HepG2 (cell line): ENCODE data around the gene GUSB. TPM values are rescaled to one million over a fixed set of nuclear protein-coding genes. Genes with fewer than 3 reads are reported as not detected.

Source experiments
- FOXC1 ChIP-seq: sonication (generic); formaldehyde crosslinking; IDR thresholded peaks from 2 replicates; pipeline ENCODE4 v1.8.0; 2022; ENCODE audit warnings: mild to moderate bottlenecking, missing genetic modification reagents, borderline replicate concordance
- FOXM1 ChIP-seq: sonication (generic); formaldehyde crosslinking; IDR thresholded peaks from 2 replicates; pipeline ENCODE4 v1.5.0; 2020; ENCODE audit warnings: missing genetic modification reagents
- IKZF1 ChIP-seq: fragments of 450-650 bp; IDR thresholded peaks from 2 replicates; pipeline ENCODE4 v1.7.1; 2016
- MYC ChIP-seq: sonication (generic); formaldehyde crosslinking; IDR thresholded peaks from 2 replicates; pipeline ENCODE4 v1.9.0; 2021; ENCODE audit warnings: missing genetic modification reagents, borderline replicate concordance
- NR2F1 ChIP-seq, 2 experiments: fragments of 450-650 bp in 1 of 2; formaldehyde crosslinking in 1 of 2; IDR thresholded peaks; 2 replicates each; pipeline versions ENCODE4 v1.5.0 to v1.6.1; 2016 to 2020; ENCODE audit warnings: mild to moderate bottlenecking in 1 of 2, missing compliant biosample characterization in 1 of 2, missing genetic modification reagents in 1 of 2, moderate library complexity in 1 of 2
- POLR2A ChIP-seq, 2 experiments: IDR thresholded peaks; 2 replicates each; pipeline ENCODE4 v1.6.1; 2011; ENCODE audit warnings: low read depth in 2 of 2, low read length in 2 of 2, mild to moderate bottlenecking in 1 of 2, moderate library complexity in 1 of 2; ENCODE audit not compliant: insufficient read depth in 1 of 2
- PRMT3 ChIP-seq: sonication (generic); formaldehyde crosslinking; IDR thresholded peaks from 2 replicates; pipeline ENCODE4 v1.8.1; 2022; ENCODE audit warnings: low read depth, mild to moderate bottlenecking, moderate library complexity, missing genetic modification reagents, borderline replicate concordance
- SIN3B ChIP-seq: fragments of 150-350 bp; IDR thresholded peaks from 2 replicates; pipeline ENCODE4 v1.6.1; 2014; ENCODE audit warnings: low read length
- SOX6 ChIP-seq, 2 experiments: fragments of 450-650 bp in 1 of 2; sonication (generic) in 1 of 2; formaldehyde crosslinking in 1 of 2; IDR thresholded peaks; 2 replicates each; pipeline versions ENCODE4 v1.4.0 to v1.6.1; 2017 to 2020; ENCODE audit warnings: antibody characterized with exemption in 1 of 2, mild to moderate bottlenecking in 1 of 2, missing genetic modification reagents in 1 of 2
- SP140L ChIP-seq: sonication (generic); formaldehyde crosslinking; IDR thresholded peaks from 2 replicates; pipeline ENCODE4 v1.4.0; 2020; ENCODE audit warnings: missing genetic modification reagents, borderline replicate concordance
- ZNF703 ChIP-seq: sonication (generic); formaldehyde crosslinking; IDR thresholded peaks from 2 replicates; pipeline ENCODE4 v1.5.1; 2020; ENCODE audit warnings: missing genetic modification reagents, mild to moderate bottlenecking, moderate library complexity, borderline replicate concordance
- ZNF737 ChIP-seq: sonication (generic); formaldehyde crosslinking; IDR thresholded peaks from 2 replicates; pipeline ENCODE4 v1.5.0; 2020; ENCODE audit warnings: missing genetic modification reagents, mild to moderate bottlenecking, borderline replicate concordance
- ZSCAN30 ChIP-seq: sonication (generic); formaldehyde crosslinking; IDR thresholded peaks from 2 replicates; pipeline ENCODE4 v1.5.0; 2020; ENCODE audit warnings: mild to moderate bottlenecking, missing genetic modification reagents
- ZSCAN31 ChIP-seq: sonication (generic); formaldehyde crosslinking; IDR thresholded peaks from 2 replicates; pipeline ENCODE4 v1.5.0; 2020; ENCODE audit warnings: low read depth, mild to moderate bottlenecking, missing genetic modification reagents
- polyA plus RNA-seq, 8 experiments: library from polyadenylated mRNA; depleted of rRNA in 3 of 8; stranded (reverse) in 7 of 8; unstranded in 1 of 8; fragments of >200 nt; fragmentation: Illumina TruSeq in 4 of 8; extraction: Trizol in 4 of 8; gene quantifications; 2 replicates each; pipeline versions ENCODE4 v1.2.1 to v1.2.3, GENCODE V29; 2011 to 2016; ENCODE audit warnings: low read depth in 4 of 8, missing spikeins in 1 of 8, mixed read lengths in 1 of 8; ENCODE audit not compliant: insufficient read depth in 1 of 8
- total RNA-seq, 5 experiments: library from RNA; depleted of rRNA; stranded (reverse); fragments of >200 nt; fragmentation: Illumina TruSeq; extraction: Trizol; gene quantifications; 2 replicates each; pipeline ENCODE4 v1.2.3, GENCODE V29; 2016; ENCODE audit warnings: low read depth in 1 of 5
- TF ChIP-seq, protein P1 (sequence below): sonication (generic); formaldehyde crosslinking; IDR thresholded peaks from 2 replicates; pipeline ENCODE4 v1.4.0; 2020; ENCODE audit warnings: missing genetic modification reagents, borderline replicate concordance
- TF ChIP-seq, protein P2 (sequence below): sonication (generic); formaldehyde crosslinking; IDR thresholded peaks from 2 replicates; pipeline ENCODE4; 2020; ENCODE audit warnings: missing genetic modification reagents, mild to moderate bottlenecking, borderline replicate concordance
- TF ChIP-seq, protein P3 (sequence below): IDR thresholded peaks from 2 replicates; pipeline ENCODE4 v1.6.1; 2012; ENCODE audit warnings: low read depth, low read length, improper control_type of control experiment
- TF ChIP-seq, protein P4 (sequence below): sonication (generic); formaldehyde crosslinking; IDR thresholded peaks from 2 replicates; pipeline ENCODE4 v1.4.0; 2020; ENCODE audit warnings: mild to moderate bottlenecking, missing genetic modification reagents

GUSB gene
- total and polyA plus RNA-seq, 2 of the 13 experiments (the other 11 are each of a cell fraction or from before 2014, with no cell fraction given), result 18.8 to 60.0 TPM

DNA sequence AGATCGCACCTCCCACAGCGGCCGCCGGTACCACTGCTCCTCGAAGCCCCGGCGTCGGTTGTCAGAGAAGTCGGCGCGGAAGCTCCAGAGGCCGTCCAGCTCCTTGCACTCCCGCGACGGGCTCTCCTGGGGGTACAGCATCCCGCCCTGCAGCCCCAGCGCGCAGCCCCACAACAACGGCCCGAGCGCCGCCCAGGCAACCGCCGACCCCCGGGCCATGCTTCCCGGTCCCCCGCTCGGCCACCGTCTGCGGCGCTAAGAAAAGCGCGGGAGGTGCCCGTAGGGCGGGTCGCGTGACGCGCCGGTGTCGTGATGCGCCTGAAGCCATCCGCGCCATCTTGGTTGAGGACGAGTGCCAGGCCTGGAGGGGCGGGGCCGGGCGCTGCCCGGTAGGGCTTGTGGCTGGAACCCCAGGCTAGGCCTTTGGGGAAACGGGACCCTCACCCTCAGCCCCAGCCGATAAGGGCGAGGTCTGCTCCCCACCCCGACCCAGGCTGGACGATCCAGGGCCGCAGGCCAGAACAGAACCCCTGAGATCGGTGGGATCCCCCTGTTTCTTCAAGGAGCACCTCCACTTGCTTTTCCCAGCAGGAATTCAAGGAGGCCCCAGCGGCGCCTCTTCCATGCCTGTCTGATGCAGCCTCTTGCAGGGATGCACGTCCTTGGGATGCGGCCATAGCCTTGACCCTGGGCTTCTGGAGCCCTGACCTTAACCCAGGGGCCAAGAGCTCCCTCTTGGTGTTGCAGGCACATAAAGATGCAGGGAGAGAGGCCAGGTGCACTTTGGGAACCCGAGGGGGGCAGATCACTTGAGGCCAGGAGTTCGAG lies at the start of gene GUSB (continued):
- TF ChIP-seq, protein P1, sequence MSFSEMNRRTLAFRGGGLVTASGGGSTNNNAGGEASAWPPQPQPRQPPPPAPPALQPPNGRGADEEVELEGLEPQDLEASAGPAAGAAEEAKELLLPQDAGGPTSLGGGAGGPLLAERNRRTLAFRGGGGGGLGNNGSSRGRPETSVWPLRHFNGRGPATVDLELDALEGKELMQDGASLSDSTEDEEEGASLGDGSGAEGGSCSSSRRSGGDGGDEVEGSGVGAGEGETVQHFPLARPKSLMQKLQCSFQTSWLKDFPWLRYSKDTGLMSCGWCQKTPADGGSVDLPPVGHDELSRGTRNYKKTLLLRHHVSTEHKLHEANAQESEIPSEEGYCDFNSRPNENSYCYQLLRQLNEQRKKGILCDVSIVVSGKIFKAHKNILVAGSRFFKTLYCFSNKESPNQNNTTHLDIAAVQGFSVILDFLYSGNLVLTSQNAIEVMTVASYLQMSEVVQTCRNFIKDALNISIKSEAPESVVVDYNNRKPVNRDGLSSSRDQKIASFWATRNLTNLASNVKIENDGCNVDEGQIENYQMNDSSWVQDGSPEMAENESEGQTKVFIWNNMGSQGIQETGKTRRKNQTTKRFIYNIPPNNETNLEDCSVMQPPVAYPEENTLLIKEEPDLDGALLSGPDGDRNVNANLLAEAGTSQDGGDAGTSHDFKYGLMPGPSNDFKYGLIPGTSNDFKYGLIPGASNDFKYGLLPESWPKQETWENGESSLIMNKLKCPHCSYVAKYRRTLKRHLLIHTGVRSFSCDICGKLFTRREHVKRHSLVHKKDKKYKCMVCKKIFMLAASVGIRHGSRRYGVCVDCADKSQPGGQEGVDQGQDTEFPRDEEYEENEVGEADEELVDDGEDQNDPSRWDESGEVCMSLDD (CRISPR knock-in tag), result peak; percentile 79; the same call in 1 of the 2 replicates
- TF ChIP-seq ZSCAN31, result peak; percentile 96; the same call in 1 of the 2 replicates
- TF ChIP-seq ZSCAN30 (CRISPR knock-in tag), result peak; percentile 93; the same call in 1 of the 2 replicates
- TF ChIP-seq SOX6 (IDR thresholded peaks at IDR 0.05), result no peak
- no peak; the same call in none of the 2 replicates for TF ChIP-seq SOX6 (CRISPR knock-in tag; IDR thresholded peaks at IDR 0.05)
- peak; percentile 51; the same call in 1 of the 2 replicates for TF ChIP-seq SIN3B
- TF ChIP-seq, protein P2, sequence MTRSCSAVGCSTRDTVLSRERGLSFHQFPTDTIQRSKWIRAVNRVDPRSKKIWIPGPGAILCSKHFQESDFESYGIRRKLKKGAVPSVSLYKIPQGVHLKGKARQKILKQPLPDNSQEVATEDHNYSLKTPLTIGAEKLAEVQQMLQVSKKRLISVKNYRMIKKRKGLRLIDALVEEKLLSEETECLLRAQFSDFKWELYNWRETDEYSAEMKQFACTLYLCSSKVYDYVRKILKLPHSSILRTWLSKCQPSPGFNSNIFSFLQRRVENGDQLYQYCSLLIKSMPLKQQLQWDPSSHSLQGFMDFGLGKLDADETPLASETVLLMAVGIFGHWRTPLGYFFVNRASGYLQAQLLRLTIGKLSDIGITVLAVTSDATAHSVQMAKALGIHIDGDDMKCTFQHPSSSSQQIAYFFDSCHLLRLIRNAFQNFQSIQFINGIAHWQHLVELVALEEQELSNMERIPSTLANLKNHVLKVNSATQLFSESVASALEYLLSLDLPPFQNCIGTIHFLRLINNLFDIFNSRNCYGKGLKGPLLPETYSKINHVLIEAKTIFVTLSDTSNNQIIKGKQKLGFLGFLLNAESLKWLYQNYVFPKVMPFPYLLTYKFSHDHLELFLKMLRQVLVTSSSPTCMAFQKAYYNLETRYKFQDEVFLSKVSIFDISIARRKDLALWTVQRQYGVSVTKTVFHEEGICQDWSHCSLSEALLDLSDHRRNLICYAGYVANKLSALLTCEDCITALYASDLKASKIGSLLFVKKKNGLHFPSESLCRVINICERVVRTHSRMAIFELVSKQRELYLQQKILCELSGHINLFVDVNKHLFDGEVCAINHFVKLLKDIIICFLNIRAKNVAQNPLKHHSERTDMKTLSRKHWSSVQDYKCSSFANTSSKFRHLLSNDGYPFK (CRISPR knock-in tag), result peak; percentile 90; the same call in 1 of the 2 replicates
- TF ChIP-seq ZNF703, result peak; percentile 88; the same call in 1 of the 2 replicates
- TF ChIP-seq ZNF737 (CRISPR knock-in tag), result no peak
- TF ChIP-seq, protein P3, sequence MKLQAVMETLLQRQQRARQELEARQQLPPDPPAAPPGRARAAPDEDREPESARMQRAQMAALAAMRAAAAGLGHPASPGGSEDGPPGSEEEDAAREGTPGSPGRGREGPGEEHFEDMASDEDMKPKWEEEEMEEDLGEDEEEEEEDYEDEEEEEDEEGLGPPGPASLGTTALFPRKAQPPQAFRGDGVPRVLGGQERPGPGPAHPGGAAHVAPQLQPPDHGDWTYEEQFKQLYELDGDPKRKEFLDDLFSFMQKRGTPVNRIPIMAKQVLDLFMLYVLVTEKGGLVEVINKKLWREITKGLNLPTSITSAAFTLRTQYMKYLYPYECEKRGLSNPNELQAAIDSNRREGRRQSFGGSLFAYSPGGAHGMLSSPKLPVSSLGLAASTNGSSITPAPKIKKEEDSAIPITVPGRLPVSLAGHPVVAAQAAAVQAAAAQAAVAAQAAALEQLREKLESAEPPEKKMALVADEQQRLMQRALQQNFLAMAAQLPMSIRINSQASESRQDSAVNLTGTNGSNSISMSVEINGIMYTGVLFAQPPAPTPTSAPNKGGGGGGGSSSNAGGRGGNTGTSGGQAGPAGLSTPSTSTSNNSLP, result no peak
- TF ChIP-seq PRMT3 (CRISPR knock-in tag), result no peak; the same call in 1 of the 2 replicates
- TF ChIP-seq FOXC1, result peak; percentile 94; the same call in 1 of the 2 replicates
- TF ChIP-seq FOXM1 (CRISPR knock-in tag), result peak; percentile 75; the same call in 1 of the 2 replicates
- TF ChIP-seq MYC (CRISPR knock-in tag), result peak; percentile 96
- TF ChIP-seq POLR2A (IDR thresholded peaks at IDR 0.05; ENCODE audit: insufficient read depth in 1 of 2, low read depth in 2 of 2, low read length in 2 of 2), result peak; percentile 39 to 83; a peak in 2 of 4 replicates
- no peak for TF ChIP-seq IKZF1
- TF ChIP-seq NR2F1 (CRISPR knock-in tag; IDR thresholded peaks at IDR 0.05), result peak; percentile 54 to 67
- peak; percentile 80; the same call in 1 of the 2 replicates for TF ChIP-seq SP140L
- TF ChIP-seq, protein P4, sequence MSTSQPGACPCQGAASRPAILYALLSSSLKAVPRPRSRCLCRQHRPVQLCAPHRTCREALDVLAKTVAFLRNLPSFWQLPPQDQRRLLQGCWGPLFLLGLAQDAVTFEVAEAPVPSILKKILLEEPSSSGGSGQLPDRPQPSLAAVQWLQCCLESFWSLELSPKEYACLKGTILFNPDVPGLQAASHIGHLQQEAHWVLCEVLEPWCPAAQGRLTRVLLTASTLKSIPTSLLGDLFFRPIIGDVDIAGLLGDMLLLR, result 0 out of 2 replicates have a peak, but pooled peaks have one; percentile 49
